ENCODE data around the gene TRPM3.

Gene TRPM3

GRCh38 chr9:70580606-70581195 lies 540.7 kb downstream of the TRPM3 start:
- no peak for DNase-seq (ENCODE audit: low read depth in 2 of 2)

GRCh38 chr9:70579686-70580085 lies 541.7 kb downstream of the TRPM3 start:
- no peak for DNase-seq (ENCODE audit: low read depth in 2 of 2)

GRCh38 chr9:70578720-70579119 lies 542.7 kb downstream of the TRPM3 start:
- DNase-seq (ENCODE audit: low read depth in 2 of 2): no peak

GRCh38 chr9:70577671-70578070 lies 543.8 kb downstream of the TRPM3 start:
- no peak for DNase-seq (ENCODE audit: low read depth in 2 of 2)

GRCh38 chr9:70576116-70576515 lies 545.3 kb downstream of the TRPM3 start:
- no peak for DNase-seq (ENCODE audit: low read depth in 2 of 2)

GRCh38 chr9:70574151-70574837 lies 547.1 kb downstream of the TRPM3 start:
- peak in 1 of 2 experiments; percentile 50 for DNase-seq (ENCODE audit: low read depth in 2 of 2)

GRCh38 chr9:70573308-70573707 lies 548.1 kb downstream of the TRPM3 start:
- DNase-seq (ENCODE audit: low read depth in 2 of 2): no peak

GRCh38 chr9:70571258-70571657 lies 550.2 kb downstream of the TRPM3 start:
- DNase-seq (ENCODE audit: low read depth in 2 of 2): no peak

GRCh38 chr9:70569791-70570190 lies 551.6 kb downstream of the TRPM3 start:
- DNase-seq (ENCODE audit: low read depth in 2 of 2): no peak

GRCh38 chr9:70569070-70569772 lies 552.2 kb downstream of the TRPM3 start:
- peak in 1 of 2 experiments; percentile 21 for DNase-seq (ENCODE audit: low read depth in 2 of 2)

GRCh38 chr9:70567511-70567910 lies 553.9 kb downstream of the TRPM3 start:
- no peak for DNase-seq (ENCODE audit: low read depth in 2 of 2)

GRCh38 chr9:70566751-70567150 lies 554.7 kb downstream of the TRPM3 start:
- no peak for DNase-seq (ENCODE audit: low read depth in 2 of 2)

GRCh38 chr9:70566066-70566465 lies 555.4 kb downstream of the TRPM3 start:
- no peak for DNase-seq (ENCODE audit: low read depth in 2 of 2)

GRCh38 chr9:70564468-70565335 lies 556.7 kb downstream of the TRPM3 start:
- no peak for DNase-seq (ENCODE audit: low read depth in 2 of 2)

GRCh38 chr9:70563431-70564204 lies 557.8 kb downstream of the TRPM3 start:
- DNase-seq (ENCODE audit: low read depth in 2 of 2): peak; percentile 59 to 66

GRCh38 chr9:70563010-70563409 lies 558.4 kb downstream of the TRPM3 start:
- DNase-seq (ENCODE audit: low read depth in 2 of 2): no peak

- peak in 1 of 2 experiments; percentile 20 for DNase-seq (ENCODE audit: low read depth in 2 of 2)
These were observed 559.5 kb downstream of the TRPM3 start for GRCh38 chr9:70561786-70562395.

GRCh38 chr9:70561111-70561510 lies 560.3 kb downstream of the TRPM3 start:
- no peak for DNase-seq (ENCODE audit: low read depth in 2 of 2)

- no peak for DNase-seq (ENCODE audit: low read depth in 2 of 2)
These were observed 562.3 kb downstream of the TRPM3 start for GRCh38 chr9:70559102-70559501.

GRCh38 chr9:70557661-70558369 lies 563.6 kb downstream of the TRPM3 start:
- DNase-seq (ENCODE audit: low read depth in 2 of 2): no peak
